GM21576 (cell line): ENCODE results near the gene SERINC5.

Source experiments
- ATAC-seq: cut with Tn5 transposase; IDR thresholded peaks from one replicate; pipeline ENCODE4 v1.9.1; 2021; ENCODE audit warnings: mild to moderate bottlenecking, moderate library complexity; ENCODE audit not compliant: unreplicated experiment

SERINC5 gene

GRCh38 chr5:80230269-80230992 is 25.4 kb downstream of the SERINC5 start:
- no peak for ATAC-seq

- ATAC-seq = no peak
Measured at GRCh38 chr5:80229902-80230255, 26.0 kb downstream of the SERINC5 start.

- no peak for ATAC-seq
Measured at GRCh38 chr5:80227979-80228596, 27.8 kb downstream of the SERINC5 start.

- ATAC-seq = no peak
Measured at GRCh38 chr5:80225934-80226326, 29.9 kb downstream of the SERINC5 start.

- ATAC-seq = no peak
Measured at GRCh38 chr5:80225189-80225933, 30.5 kb downstream of the SERINC5 start.

GRCh38 chr5:80223561-80223960 is 32.3 kb downstream of the SERINC5 start:
- no peak for ATAC-seq

- ATAC-seq = no peak
Measured at GRCh38 chr5:80220245-80220897, 35.5 kb downstream of the SERINC5 start.

- ATAC-seq = no peak
Measured at GRCh38 chr5:80219391-80219790, 36.5 kb downstream of the SERINC5 start.

- no peak for ATAC-seq
Measured at GRCh38 chr5:80217667-80218066, 38.2 kb downstream of the SERINC5 start.

GRCh38 chr5:80216753-80217596 is 38.9 kb downstream of the SERINC5 start:
- no peak for ATAC-seq

- ATAC-seq = no peak
Measured at GRCh38 chr5:80216096-80216495, 39.8 kb downstream of the SERINC5 start.

- ATAC-seq = no peak
Measured at GRCh38 chr5:80215523-80215922, 40.3 kb downstream of the SERINC5 start.

- ATAC-seq = no peak
Measured at GRCh38 chr5:80213466-80213865, 42.4 kb downstream of the SERINC5 start.

GRCh38 chr5:80212171-80212667 is 43.6 kb downstream of the SERINC5 start:
- ATAC-seq = no peak

- no peak for ATAC-seq
Measured at GRCh38 chr5:80211327-80211726, 44.5 kb downstream of the SERINC5 start.

GRCh38 chr5:80210014-80210413 is 45.8 kb downstream of the SERINC5 start:
- ATAC-seq = no peak

- no peak for ATAC-seq
Measured at GRCh38 chr5:80208381-80208780, 47.5 kb downstream of the SERINC5 start.

GRCh38 chr5:80207832-80208231 is 48.0 kb downstream of the SERINC5 start:
- ATAC-seq = no peak

GRCh38 chr5:80206282-80206681 is 49.6 kb downstream of the SERINC5 start:
- ATAC-seq = no peak

GRCh38 chr5:80205846-80206245 is 50.0 kb downstream of the SERINC5 start:
- no peak for ATAC-seq
